Measurements from ENCODE around the gene SCN3A. TPM values are rescaled to one million over a fixed set of nuclear protein-coding genes. Genes with fewer than 3 reads are reported as not detected.
A peak's percentile ranks its signal among the peaks of the same experiment; 100 is the strongest.

SCN3A gene
- total RNA-seq, 2 experiments from 2014 or later, result 0.06 to 0.16 TPM

GRCh38 chr2:165157160-165157559 is 46.7 kb downstream of the SCN3A start:
- no peaks in the 10 kb centered on the region for H3K4me1 Mint-ChIP-seq
- H3K4me3 Mint-ChIP-seq, result no peak overlapping the region
- no peaks in the 10 kb centered on the region for H3K27me3 Mint-ChIP-seq
- H3K27ac Mint-ChIP-seq, result no peak overlapping the region
- no peaks in the 10 kb centered on the region for H3K36me3 Mint-ChIP-seq
- no peaks in the 10 kb centered on the region for H3K9me3 Mint-ChIP-seq
- no peak for DNase-seq

GRCh38 chr2:165155152-165155551 is 48.7 kb downstream of the SCN3A start:
- Mint-ChIP-seq H3K9me3 (no peaks in the 10 kb centered on the region), H3K4me3 (no peak overlapping the region), H3K27me3 (no peaks in the 10 kb centered on the region), H3K36me3 (no peaks in the 10 kb centered on the region), H3K4me1 (no peaks in the 10 kb centered on the region), H3K27ac (no peak overlapping the region)
- no peak for DNase-seq

GRCh38 chr2:165149439-165149838 is 54.4 kb downstream of the SCN3A start:
- peaks cover 5% of the 10 kb centered on the region for H3K27me3 Mint-ChIP-seq
- H3K27ac Mint-ChIP-seq, result no peak overlapping the region
- DNase-seq, result peak; percentile 12
- H3K4me3 Mint-ChIP-seq, result no peak overlapping the region
- H3K9me3 Mint-ChIP-seq, result no peaks in the 10 kb centered on the region
- no peaks in the 10 kb centered on the region for H3K4me1 Mint-ChIP-seq
- no peaks in the 10 kb centered on the region for H3K36me3 Mint-ChIP-seq

- Mint-ChIP-seq H3K4me3 (no peak overlapping the region), H3K27me3 (peaks cover 5% of the 10 kb centered on the region), H3K27ac (no peak overlapping the region), H3K4me1 (no peaks in the 10 kb centered on the region), H3K36me3 (no peaks in the 10 kb centered on the region), H3K9me3 (no peaks in the 10 kb centered on the region)
- no peak for DNase-seq
Measured at GRCh38 chr2:165147186-165148045, 56.4 kb downstream of the SCN3A start.

GRCh38 chr2:165144315-165144714 is 59.5 kb downstream of the SCN3A start:
- no peak overlapping the region for H3K4me3 Mint-ChIP-seq
- peaks cover 3% of the 10 kb centered on the region for H3K27me3 Mint-ChIP-seq
- H3K36me3 Mint-ChIP-seq, result no peaks in the 10 kb centered on the region
- H3K4me1 Mint-ChIP-seq, result no peaks in the 10 kb centered on the region
- DNase-seq, result no peak
- no peaks in the 10 kb centered on the region for H3K9me3 Mint-ChIP-seq
- H3K27ac Mint-ChIP-seq, result no peak overlapping the region

GRCh38 chr2:165141601-165142354 is 62.1 kb downstream of the SCN3A start:
- H3K4me3 Mint-ChIP-seq, result no peak overlapping the region
- no peak for DNase-seq
- H3K27ac Mint-ChIP-seq, result no peak overlapping the region
- H3K36me3 Mint-ChIP-seq, result no peaks in the 10 kb centered on the region
- H3K27me3 Mint-ChIP-seq, result no peaks in the 10 kb centered on the region
- no peaks in the 10 kb centered on the region for H3K4me1 Mint-ChIP-seq
- H3K9me3 Mint-ChIP-seq, result no peaks in the 10 kb centered on the region

- no peak for DNase-seq
- H3K36me3 Mint-ChIP-seq, result no peaks in the 10 kb centered on the region
- no peak overlapping the region for H3K27ac Mint-ChIP-seq
- peaks cover 3% of the 10 kb centered on the region for H3K27me3 Mint-ChIP-seq
- H3K4me3 Mint-ChIP-seq, result no peak overlapping the region
- no peaks in the 10 kb centered on the region for H3K4me1 Mint-ChIP-seq
- H3K9me3 Mint-ChIP-seq, result no peaks in the 10 kb centered on the region
Measured at GRCh38 chr2:165126244-165126643, 77.6 kb downstream of the SCN3A start.

DNA sequence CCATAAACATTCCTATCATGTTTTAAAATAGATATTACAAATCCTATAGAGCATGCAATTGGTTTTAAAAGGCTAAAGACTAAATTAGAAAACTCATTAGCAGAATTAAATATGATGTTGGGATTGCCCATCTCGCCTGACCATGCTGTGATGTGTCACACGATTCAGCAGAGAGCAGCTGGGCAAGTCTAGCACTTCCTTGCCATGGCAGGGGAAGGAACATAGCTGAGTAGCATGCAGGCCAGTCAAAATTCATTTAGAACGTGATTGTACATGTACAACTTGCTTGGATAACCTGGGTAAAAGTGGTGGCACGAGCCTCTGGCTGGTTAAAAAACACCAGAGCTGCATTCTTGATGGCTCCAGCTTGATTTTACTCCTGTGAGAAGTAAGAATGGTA is 81.3 kb downstream of the SCN3A start:
- H3K9me3 Mint-ChIP-seq, result no peaks in the 10 kb centered on the region
- no peaks in the 10 kb centered on the region for H3K36me3 Mint-ChIP-seq
- DNase-seq, result no peak
- H3K27me3 Mint-ChIP-seq, result no peaks in the 10 kb centered on the region
- H3K4me3 Mint-ChIP-seq, result no peak overlapping the region
- H3K4me1 Mint-ChIP-seq, result no peaks in the 10 kb centered on the region
- no peak overlapping the region for H3K27ac Mint-ChIP-seq

DNA sequence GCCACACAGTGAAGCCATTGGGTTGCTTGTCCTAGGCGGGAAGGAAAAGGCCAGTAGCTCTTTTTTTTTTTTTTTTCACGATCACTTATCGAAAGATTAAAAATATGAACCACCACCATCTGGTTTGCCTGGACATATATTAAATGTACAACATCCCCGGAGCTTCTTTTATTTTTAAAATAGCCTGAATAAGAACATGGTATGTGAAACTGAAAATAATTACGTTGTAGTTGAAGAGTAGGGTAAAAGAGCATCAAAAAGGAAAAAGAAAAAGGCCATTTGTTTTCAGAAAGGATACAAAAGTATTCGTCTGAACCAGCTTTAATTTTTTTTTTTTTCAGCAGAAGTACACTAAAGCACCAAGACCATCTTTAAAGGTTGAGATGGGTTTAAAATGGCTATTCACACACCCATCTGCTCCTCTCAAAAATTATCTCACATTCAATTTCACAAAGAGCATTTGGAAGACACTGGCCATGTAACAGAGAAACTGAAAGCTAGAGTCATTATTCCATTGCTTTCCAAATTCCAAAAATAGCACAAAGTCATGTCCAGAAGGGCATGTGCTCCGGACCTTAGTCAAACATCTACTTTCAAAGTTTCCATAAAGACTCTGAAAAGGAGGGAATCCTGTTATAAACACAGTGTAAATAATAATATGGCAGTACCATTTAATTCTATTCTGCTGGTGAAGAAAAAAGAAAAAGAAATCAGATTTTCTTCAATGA is 82.9 kb downstream of the SCN3A start:
- Mint-ChIP-seq H3K4me1 (no peaks in the 10 kb centered on the region), H3K36me3 (no peaks in the 10 kb centered on the region), H3K27me3 (no peaks in the 10 kb centered on the region), H3K4me3 (no peak overlapping the region), H3K9me3 (no peaks in the 10 kb centered on the region), H3K27ac (no peak overlapping the region)
- DNase-seq, result no peak

DNA sequence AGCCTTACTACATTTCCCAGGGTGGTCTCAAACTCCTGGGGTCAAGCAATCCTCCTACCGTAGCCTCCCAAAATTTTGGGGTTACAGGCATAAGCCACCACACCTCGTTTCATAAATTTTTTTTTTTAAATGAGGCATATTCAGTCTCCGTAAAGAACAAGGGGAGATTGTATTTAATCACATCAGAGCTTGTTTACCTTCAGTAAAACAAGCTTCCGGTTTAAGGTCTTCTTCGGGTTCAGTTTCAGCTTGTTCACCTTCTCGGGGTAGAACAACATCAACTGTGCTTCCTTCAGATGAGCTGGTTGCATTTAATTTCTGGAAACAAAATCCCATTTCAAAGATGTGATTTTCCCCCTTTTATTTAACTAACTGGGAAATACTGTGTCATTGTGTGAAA is 88.6 kb downstream of the SCN3A start:
- H3K9me3 Mint-ChIP-seq, result no peaks in the 10 kb centered on the region
- no peaks in the 10 kb centered on the region for H3K27me3 Mint-ChIP-seq
- no peak overlapping the region for H3K4me3 Mint-ChIP-seq
- H3K4me1 Mint-ChIP-seq, result no peaks in the 10 kb centered on the region
- H3K36me3 Mint-ChIP-seq, result no peaks in the 10 kb centered on the region
- no peak overlapping the region for H3K27ac Mint-ChIP-seq
- no peak for DNase-seq

- Mint-ChIP-seq H3K27me3 (no peaks in the 10 kb centered on the region), H3K4me1 (no peaks in the 10 kb centered on the region), H3K4me3 (no peak overlapping the region), H3K36me3 (no peaks in the 10 kb centered on the region), H3K27ac (no peak overlapping the region), H3K9me3 (no peaks in the 10 kb centered on the region)
- DNase-seq, result no peak
Measured at GRCh38 chr2:165114346-165114939, 89.4 kb downstream of the SCN3A start.

- H3K4me1 Mint-ChIP-seq, result no peaks in the 10 kb centered on the region
- H3K27ac Mint-ChIP-seq, result no peak overlapping the region
- H3K27me3 Mint-ChIP-seq, result no peaks in the 10 kb centered on the region
- no peak for DNase-seq
- H3K4me3 Mint-ChIP-seq, result no peak overlapping the region
- H3K36me3 Mint-ChIP-seq, result no peaks in the 10 kb centered on the region
- H3K9me3 Mint-ChIP-seq, result no peaks in the 10 kb centered on the region
Measured at GRCh38 chr2:165113414-165113813, 90.4 kb downstream of the SCN3A start.

DNA sequence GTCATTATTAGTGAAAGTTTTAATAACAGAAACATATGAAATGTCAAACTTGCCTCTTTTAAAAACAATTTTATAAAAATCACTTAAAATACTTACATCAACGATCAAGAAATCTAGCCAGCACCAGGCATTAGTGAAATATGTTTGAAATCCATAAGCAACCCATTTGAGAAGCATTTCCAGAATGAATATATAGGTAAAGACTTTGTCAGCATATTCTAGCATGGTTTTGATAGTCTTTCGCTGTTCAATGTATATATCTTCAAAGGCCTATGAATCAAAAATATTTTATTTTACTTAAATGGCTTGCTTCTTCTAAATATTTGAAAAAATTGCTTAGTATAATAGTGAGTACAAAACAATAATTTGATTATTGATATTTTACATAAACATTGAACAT is 91.1 kb downstream of the SCN3A start:
- H3K27ac Mint-ChIP-seq, result no peak overlapping the region
- no peaks in the 10 kb centered on the region for H3K9me3 Mint-ChIP-seq
- no peak overlapping the region for H3K4me3 Mint-ChIP-seq
- H3K27me3 Mint-ChIP-seq, result no peaks in the 10 kb centered on the region
- no peaks in the 10 kb centered on the region for H3K36me3 Mint-ChIP-seq
- DNase-seq, result no peak
- no peaks in the 10 kb centered on the region for H3K4me1 Mint-ChIP-seq

GRCh38 chr2:165112133-165112573 is 91.7 kb downstream of the SCN3A start:
- H3K36me3 Mint-ChIP-seq, result no peaks in the 10 kb centered on the region
- no peak overlapping the region for H3K27ac Mint-ChIP-seq
- H3K4me3 Mint-ChIP-seq, result no peak overlapping the region
- H3K9me3 Mint-ChIP-seq, result no peaks in the 10 kb centered on the region
- no peaks in the 10 kb centered on the region for H3K27me3 Mint-ChIP-seq
- no peak for DNase-seq
- no peaks in the 10 kb centered on the region for H3K4me1 Mint-ChIP-seq

DNA sequence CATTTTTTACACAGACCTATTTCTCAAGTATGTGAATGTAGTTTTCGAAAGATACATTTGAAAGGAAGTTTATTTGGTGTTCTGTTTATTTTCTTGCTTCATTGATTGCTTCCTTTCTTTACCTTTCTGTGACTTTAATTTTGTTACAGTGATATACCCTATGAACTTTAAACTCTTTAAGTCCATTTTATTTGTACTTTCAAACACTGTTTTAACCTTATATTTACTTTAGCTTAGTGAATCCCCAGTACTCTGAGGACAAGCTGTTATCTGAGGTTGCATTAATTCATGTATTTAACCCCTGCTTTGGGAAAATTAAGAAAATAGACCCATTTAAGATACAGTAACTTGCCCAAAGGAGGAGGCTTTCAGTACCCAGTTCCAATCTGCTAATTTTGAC is 93.5 kb downstream of the SCN3A start:
- DNase-seq, result no peak
- H3K36me3 Mint-ChIP-seq, result no peaks in the 10 kb centered on the region
- H3K27ac Mint-ChIP-seq, result no peak overlapping the region
- H3K4me3 Mint-ChIP-seq, result no peak overlapping the region
- no peaks in the 10 kb centered on the region for H3K9me3 Mint-ChIP-seq
- H3K27me3 Mint-ChIP-seq, result no peaks in the 10 kb centered on the region
- H3K4me1 Mint-ChIP-seq, result no peaks in the 10 kb centered on the region

Data from activated naive CD8-positive, alpha-beta T cell treated with anti-CD3 and anti-CD28 coated beads for 36 hours (primary cell).